SK-N-SH treated with all-trans-retinoic acid at 6 μM for 48 hours (cell line): ENCODE measurements around the gene PYY.

ENCODE experiments used
- ATAC-seq: fragments of 200-7000 bp; cut with Tn5 transposase; 3 replicates; pipeline ENCODE4 v1.9.1; 2020; ENCODE audit warnings: mild to moderate bottlenecking, moderate library complexity
- ARNTL ChIP-seq: fragments of 450-650 bp; formaldehyde crosslinking; IDR thresholded peaks from 2 replicates; pipeline ENCODE4 v1.5.0; 2020; ENCODE audit warnings: low read depth, mild to moderate bottlenecking, moderate library complexity, borderline replicate concordance
- CREB5 ChIP-seq: fragments of 250-450 bp; sonication (Bioruptor Pico); IDR thresholded peaks from 2 replicates; pipeline ENCODE4 v1.5.1; 2020; ENCODE audit warnings: low read depth, mild to moderate bottlenecking, moderate library complexity
- CSDC2 ChIP-seq: fragments of 250-450 bp; sonication (Bioruptor Pico); IDR thresholded peaks from 2 replicates; pipeline ENCODE4 v1.5.0; 2020; ENCODE audit warnings: mild to moderate bottlenecking, moderate library complexity
- CSRNP3 ChIP-seq: fragments of 250-450 bp; sonication (Bioruptor Pico); IDR thresholded peaks from 2 replicates; pipeline ENCODE4 v1.5.1; 2021; ENCODE audit warnings: mild to moderate bottlenecking, moderate library complexity
- PATZ1 ChIP-seq: fragments of 250-450 bp; sonication (Bioruptor Pico); IDR thresholded peaks from 2 replicates; pipeline ENCODE4 v1.8.0; 2020; ENCODE audit warnings: mild to moderate bottlenecking, moderate library complexity, borderline replicate concordance
- POU6F1 ChIP-seq: fragments of 250-450 bp; sonication (Bioruptor Pico); IDR thresholded peaks from 2 replicates; pipeline ENCODE4 v1.8.0; 2021; ENCODE audit warnings: low read depth, mild to moderate bottlenecking, moderate library complexity, borderline replicate concordance
- RARB ChIP-seq: fragments of 250-450 bp; sonication (Bioruptor Pico); IDR thresholded peaks from 2 replicates; pipeline ENCODE4 v1.8.0; 2021; ENCODE audit warnings: mild to moderate bottlenecking, moderate library complexity
- TCF4 ChIP-seq: fragments of 250-450 bp; sonication (Bioruptor Pico); IDR thresholded peaks from 2 replicates; pipeline ENCODE4 v1.8.0; 2021; ENCODE audit warnings: mild to moderate bottlenecking, moderate library complexity, borderline replicate concordance
- TSHZ2 ChIP-seq: fragments of 250-450 bp; sonication (Bioruptor Pico); IDR thresholded peaks from 2 replicates; pipeline ENCODE4 v1.5.0; 2020; ENCODE audit warnings: mild to moderate bottlenecking, moderate library complexity
- ZFP3 ChIP-seq: fragments of 250-450 bp; sonication (Bioruptor Pico); IDR thresholded peaks from 2 replicates; pipeline ENCODE4 v1.5.0; 2020; ENCODE audit warnings: mild to moderate bottlenecking, moderate library complexity
- ZFP30 ChIP-seq: fragments of 450-650 bp; formaldehyde crosslinking; IDR thresholded peaks from 2 replicates; pipeline ENCODE4 v1.5.0; 2022; ENCODE audit warnings: mild to moderate bottlenecking, moderate library complexity
- ZNF70 ChIP-seq: fragments of 450-650 bp; formaldehyde crosslinking; IDR thresholded peaks from 2 replicates; pipeline ENCODE4 v1.5.0; 2020; ENCODE audit warnings: mild to moderate bottlenecking, moderate library complexity

Gene PYY

GRCh38 chr17:43907998-43908721, 45.6 kb downstream of the PYY start:
- TF ChIP-seq CSRNP3 (CRISPR knock-in tag), result no peak
- peak; percentile 16; the same call in 1 of the 2 replicates for TF ChIP-seq TCF4 (CRISPR knock-in tag)
- TF ChIP-seq ZNF70 (CRISPR knock-in tag), result peak; percentile 63; the same call in 1 of the 2 replicates
- peak; percentile 67 for ATAC-seq

- ATAC-seq, result peak; percentile 78
Observed at GRCh38 chr17:43907425-43907981, 46.2 kb downstream of the PYY start, which contains the start of gene MPP2. TSS of gene MPP2 (minus strand) at chr17:43907536. CDS start at chr17:43904460, 3,076 bp downstream.

GRCh38 chr17:43906951-43907424, 46.8 kb downstream of the PYY start:
- TF ChIP-seq ZFP3 (CRISPR knock-in tag) (no peak), ZFP30 (CRISPR knock-in tag) (no peak), PATZ1 (CRISPR knock-in tag) (no peak), ARNTL (CRISPR knock-in tag) (no peak), CSDC2 (CRISPR knock-in tag) (no peak), CREB5 (CRISPR knock-in tag) (no peak)
- ATAC-seq, result peak; percentile 17

More at GRCh38 chr17:43907425-43907981, 46.2 kb downstream of the PYY start, which contains the start of gene MPP2:
- no peak for TF ChIP-seq POU6F1 (CRISPR knock-in tag)
- TF ChIP-seq ZFP3 (CRISPR knock-in tag), result no peak
- no peak for TF ChIP-seq RARB (CRISPR knock-in tag)

GRCh38 chr17:43905985-43906852, 47.5 kb downstream of the PYY start:
- peak; percentile 77 for ATAC-seq
- TF ChIP-seq ZFP30 (CRISPR knock-in tag) (no peak), TSHZ2 (CRISPR knock-in tag) (0 out of 2 replicates have a peak, but pooled peaks have one; percentile 42)
- TF ChIP-seq, all 23 proteins: peak for 1
